ENCODE measurements around the gene DDX56. TPM values are rescaled to one million over a fixed set of nuclear protein-coding genes. Genes with fewer than 3 reads are reported as not detected.
A peak's percentile ranks its signal among the peaks of the same experiment; 100 is the strongest.

Gene DDX56
- total and polyA plus RNA-seq, 2 of the 13 experiments (the other 11 are each of a cell fraction or from before 2014, with no cell fraction given): 82.6 to 120 TPM

GRCh38 chr7:44541028-44541869 is 32.5 kb downstream of the DDX56 start, which contains the start of gene NPC1L1 (continued):
- peak; percentile 64; the same call in 1 of the 2 replicates for TF ChIP-seq AFF4 (CRISPR knock-in tag; IDR thresholded peaks at IDR 0.05)
- TF ChIP-seq FOSL1 (CRISPR knock-in tag; IDR thresholded peaks at IDR 0.05; ENCODE audit: borderline replicate concordance): no peak
- TF ChIP-seq JARID2 (CRISPR knock-in tag; IDR thresholded peaks at IDR 0.05; ENCODE audit: insufficient replicate concordance): peak; percentile 82
- TF ChIP-seq ZNF225 (CRISPR knock-in tag; IDR thresholded peaks at IDR 0.05): peak; percentile 80; the same call in 1 of the 2 replicates
- peak; percentile 73 for TF ChIP-seq SRY (CRISPR knock-in tag; IDR thresholded peaks at IDR 0.05)
- TF ChIP-seq ZNF713 (CRISPR knock-in tag; IDR thresholded peaks at IDR 0.05): peak; percentile 83; the same call in 1 of the 2 replicates
- TF ChIP-seq ARID4A (CRISPR knock-in tag; IDR thresholded peaks at IDR 0.05; ENCODE audit: borderline replicate concordance): peak; percentile 80
- TF ChIP-seq ZNF331 (CRISPR knock-in tag; IDR thresholded peaks at IDR 0.05): peak; percentile 72
- TF ChIP-seq CREB3 (CRISPR knock-in tag; IDR thresholded peaks at IDR 0.05): no peak
- TF ChIP-seq DDIT3 (CRISPR knock-in tag; IDR thresholded peaks at IDR 0.05): no peak
- TF ChIP-seq RERE (CRISPR knock-in tag; IDR thresholded peaks at IDR 0.05; ENCODE audit: low read depth): 0 out of 2 replicates have a peak, but pooled peaks have one; percentile 50
- no peak for TF ChIP-seq ZNF546 (CRISPR knock-in tag; conservative IDR thresholded peaks at IDR 0.05)

Data from HepG2 (cell line).